MM.1S (cell line): ENCODE data around the gene PTPRN2.

ENCODE experiments used
- CTCF ChIP-seq: fragments of 300-600 bp; sonication (generic); IDR thresholded peaks from 2 replicates; pipeline ENCODE4 v1.5.1; 2016; ENCODE audit warnings: antibody characterized with exemption, low read length, mixed read lengths
- EZH2 ChIP-seq: fragments of 300-600 bp; sonication (generic); optimal IDR thresholded peaks from 2 replicates; pipeline ENCODE3; 2017; ENCODE audit warnings: low read depth, mild to moderate bottlenecking, antibody characterized with exemption, low read length, mixed read lengths
- EZH2phosphoT487 ChIP-seq: fragments of 300-600 bp; sonication (generic); IDR thresholded peaks from 2 replicates; pipeline ENCODE4 v1.6.1; 2018; ENCODE audit warnings: antibody characterized with exemption, low read length

- TF ChIP-seq CTCF (no peak), EZH2phosphoT487 (no peak), EZH2 (no peak)
These were observed 41.0 kb downstream of the PTPRN2 start for GRCh38 chr7:158546626-158547025.
